Tibial artery (tissue), 4 donors: ENCODE results near the gene FAN1.

ENCODE experiments used
- DNase-seq, 2 donors: peaks; one replicate each; pipeline ENCODE4 v3.0.0-alpha.2; 2019
- H3K27ac ChIP-seq, 2 donors: fragments of 200-600 bp; sonication (generic) in 1 of 2; 1 replicate in 1 of 2; 2 replicates in 1 of 2; pipeline ENCODE4 v1.5.1; 2018 to 2019; ENCODE audit warnings: mild to moderate bottlenecking in 1 of 2
- H3K27me3 ChIP-seq, 2 donors: fragments of 200-600 bp; sonication (generic) in 1 of 2; one replicate each; pipeline versions ENCODE4 v1.5.1 to v1.6.0; 2016 to 2019
- H3K36me3 ChIP-seq, 3 donors: fragments of 200-600 bp; sonication (generic) in 2 of 3; one replicate each; pipeline ENCODE4 v1.5.1; 2016 to 2019; ENCODE audit warnings: mild to moderate bottlenecking in 2 of 3
- H3K4me1 ChIP-seq, 4 donors: fragments of 200-600 bp; sonication (generic) in 2 of 4; 1 replicate in 3 of 4; 2 replicates in 1 of 4; pipeline ENCODE4 v1.5.1; 2016 to 2019
- H3K4me3 ChIP-seq, 2 donors: fragments of 200-600 bp; sonication (generic) in 1 of 2; 1 replicate in 1 of 2; 2 replicates in 1 of 2; pipeline ENCODE4 v1.5.1; 2018 to 2019; ENCODE audit warnings: mild to moderate bottlenecking in 2 of 2
- H3K9me3 ChIP-seq, 3 donors: fragments of 200-600 bp; sonication (generic) in 1 of 3; one replicate each; pipeline ENCODE4 v1.5.1; 2016 to 2019
- intact Hi-C: fragments of 100-400 bp; cut with DNase I; formaldehyde crosslinking; loops from one replicate; pipeline ENCODE4 v1.15.0; 2023; ENCODE audit warnings: low total_unique reads
- TF ChIP-seq, protein P1 (sequence below), 2 experiments: fragments of 200-600 bp in 1 of 2; fragments of 450-650 bp in 1 of 2; IDR thresholded peaks; one replicate each; pipeline ENCODE4 v1.5.1; 2017 to 2019; ENCODE audit warnings: antibody characterized with exemption in 2 of 2, mild to moderate bottlenecking in 1 of 2, moderate library complexity in 1 of 2

Gene FAN1

DNA sequence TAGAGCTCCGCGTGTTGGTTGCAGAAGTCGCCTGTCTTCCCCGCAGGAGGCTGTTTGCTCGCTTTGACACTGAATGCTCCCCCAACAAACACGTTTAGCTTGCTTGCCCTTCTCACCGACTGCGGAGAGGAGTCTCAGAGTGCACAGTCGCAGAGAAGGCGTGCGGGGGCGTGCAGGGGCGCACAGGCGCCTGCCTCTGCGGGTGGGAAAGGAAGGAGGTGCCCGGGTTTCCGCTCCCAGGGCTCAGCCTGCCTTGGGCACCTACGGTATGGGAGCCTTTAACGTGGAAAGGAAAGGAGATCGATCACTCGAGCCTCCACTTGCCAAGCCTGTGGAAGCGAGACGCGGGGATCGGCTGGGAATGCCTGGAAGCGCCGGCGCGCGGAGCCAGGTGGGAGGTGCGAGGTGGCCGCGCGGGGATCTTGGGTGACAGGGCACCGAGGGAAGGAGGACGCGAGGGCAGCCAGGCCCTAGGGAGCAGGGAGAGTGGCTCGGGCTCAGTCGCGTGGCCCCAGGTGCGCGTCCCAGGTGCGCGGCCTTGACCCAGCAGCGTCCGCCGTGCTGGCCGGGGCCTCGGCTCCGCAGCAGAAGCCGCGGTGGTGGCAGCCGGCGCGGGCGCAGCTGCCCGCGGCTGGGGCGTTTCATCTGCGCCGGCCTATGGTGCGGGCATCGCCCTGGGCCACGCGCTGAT, at the start of gene FAN1:
Gene FAN1, plus strand, starts transcription at position 419 of the 691 bp plus-strand sequence. CDS start 749 bp downstream, outside the sequence.
- Histone ChIP-seq H3K27me3 (no peaks in the 10 kb centered on the region), H3K4me3 (peak within 1 kb of the TSS; percentile 83 to 88), H3K9me3 (no peaks in the 10 kb centered on the region), H3K4me1 (peaks cover 0 to 25% (median 13%) of the 10 kb centered on the region in 4 donors), H3K27ac (peak within 1 kb of the TSS; percentile 74 to 75), H3K36me3 (peaks cover 0 to 9% (median 0%) of the 10 kb centered on the region in 3 donors)
- DNase-seq, result peak; percentile 84 to 92
- intact Hi-C loops, result no loop called here
- TF ChIP-seq, protein P1, sequence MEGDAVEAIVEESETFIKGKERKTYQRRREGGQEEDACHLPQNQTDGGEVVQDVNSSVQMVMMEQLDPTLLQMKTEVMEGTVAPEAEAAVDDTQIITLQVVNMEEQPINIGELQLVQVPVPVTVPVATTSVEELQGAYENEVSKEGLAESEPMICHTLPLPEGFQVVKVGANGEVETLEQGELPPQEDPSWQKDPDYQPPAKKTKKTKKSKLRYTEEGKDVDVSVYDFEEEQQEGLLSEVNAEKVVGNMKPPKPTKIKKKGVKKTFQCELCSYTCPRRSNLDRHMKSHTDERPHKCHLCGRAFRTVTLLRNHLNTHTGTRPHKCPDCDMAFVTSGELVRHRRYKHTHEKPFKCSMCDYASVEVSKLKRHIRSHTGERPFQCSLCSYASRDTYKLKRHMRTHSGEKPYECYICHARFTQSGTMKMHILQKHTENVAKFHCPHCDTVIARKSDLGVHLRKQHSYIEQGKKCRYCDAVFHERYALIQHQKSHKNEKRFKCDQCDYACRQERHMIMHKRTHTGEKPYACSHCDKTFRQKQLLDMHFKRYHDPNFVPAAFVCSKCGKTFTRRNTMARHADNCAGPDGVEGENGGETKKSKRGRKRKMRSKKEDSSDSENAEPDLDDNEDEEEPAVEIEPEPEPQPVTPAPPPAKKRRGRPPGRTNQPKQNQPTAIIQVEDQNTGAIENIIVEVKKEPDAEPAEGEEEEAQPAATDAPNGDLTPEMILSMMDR (IDR thresholded peaks at IDR 0.05), result no peak

DNA sequence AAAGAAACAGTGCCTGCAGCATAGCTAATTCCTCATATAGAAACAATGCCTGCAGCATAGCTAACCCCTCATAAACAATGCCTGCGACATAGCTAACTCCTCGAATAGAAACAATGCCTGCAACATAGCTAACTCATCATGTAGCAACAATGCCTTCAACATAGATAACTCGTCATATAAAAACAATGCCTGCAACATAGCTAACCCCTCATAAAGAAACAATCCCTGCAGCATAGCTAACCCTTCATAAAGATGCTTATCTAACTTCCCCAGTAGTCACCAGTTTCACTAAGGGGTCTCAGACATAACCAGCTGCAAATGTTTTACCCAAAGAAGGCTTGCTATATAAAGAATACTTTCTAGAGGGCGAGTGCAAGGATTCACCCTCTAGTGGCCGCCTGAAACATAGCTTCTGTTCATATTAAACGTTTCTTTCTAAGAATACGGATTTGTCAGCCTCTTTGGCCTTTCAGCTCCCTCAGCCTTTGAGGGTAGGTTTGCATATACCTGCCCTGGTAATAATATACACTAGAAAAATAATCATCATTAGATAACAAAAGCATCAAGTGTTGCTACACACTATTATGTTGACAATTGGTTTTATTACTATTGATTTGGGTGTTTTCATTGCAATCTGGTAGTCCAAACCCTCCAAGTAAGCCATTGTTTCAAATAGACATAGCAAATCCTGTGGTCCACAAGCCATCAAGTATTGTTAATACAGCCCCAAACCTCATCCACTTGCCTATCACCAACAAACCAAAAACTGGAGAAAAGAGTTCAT, 44.4 kb upstream of the FAN1 start:
- H3K4me1 ChIP-seq, result no peaks in the 10 kb centered on the region
- TF ChIP-seq, protein P1 (IDR thresholded peaks at IDR 0.05), result peak; percentile 37 to 40
- intact Hi-C loops, result no loop called here
- no peak overlapping the region for H3K4me3 ChIP-seq
- no peak for DNase-seq
- H3K36me3 ChIP-seq, result no peaks in the 10 kb centered on the region
- peaks cover 0 to 1% (median 0%) of the 10 kb centered on the region in 3 donors for H3K9me3 ChIP-seq
- H3K27me3 ChIP-seq, result no peaks in the 10 kb centered on the region
- H3K27ac ChIP-seq, result no peak overlapping the region

DNA sequence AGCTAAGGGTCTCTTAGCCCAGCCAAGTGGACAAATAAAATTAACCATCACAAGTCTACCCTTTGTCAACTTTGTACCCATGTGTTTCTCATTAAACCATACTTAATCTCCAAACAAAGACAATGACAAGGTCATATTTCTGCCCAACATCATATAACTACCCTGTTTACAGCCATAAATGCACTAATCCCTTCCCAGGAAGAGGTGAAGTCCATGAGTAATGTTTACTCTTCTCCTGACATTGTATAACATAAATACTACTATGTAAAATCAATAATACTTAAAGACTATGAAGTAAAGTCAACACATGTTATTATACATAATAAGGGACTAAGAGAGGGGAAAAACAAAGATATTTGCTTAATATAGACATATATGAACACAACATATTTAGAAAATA, 38.5 kb upstream of the FAN1 start:
- Histone ChIP-seq H3K4me3 (no peak overlapping the region), H3K9me3 (no peaks in the 10 kb centered on the region), H3K36me3 (no peaks in the 10 kb centered on the region), H3K27me3 (no peaks in the 10 kb centered on the region), H3K4me1 (no peaks in the 10 kb centered on the region), H3K27ac (no peak overlapping the region)
- TF ChIP-seq, protein P1 (IDR thresholded peaks at IDR 0.05), result no peak
- DNase-seq, result no peak
- intact Hi-C loops, result no loop called here

DNA sequence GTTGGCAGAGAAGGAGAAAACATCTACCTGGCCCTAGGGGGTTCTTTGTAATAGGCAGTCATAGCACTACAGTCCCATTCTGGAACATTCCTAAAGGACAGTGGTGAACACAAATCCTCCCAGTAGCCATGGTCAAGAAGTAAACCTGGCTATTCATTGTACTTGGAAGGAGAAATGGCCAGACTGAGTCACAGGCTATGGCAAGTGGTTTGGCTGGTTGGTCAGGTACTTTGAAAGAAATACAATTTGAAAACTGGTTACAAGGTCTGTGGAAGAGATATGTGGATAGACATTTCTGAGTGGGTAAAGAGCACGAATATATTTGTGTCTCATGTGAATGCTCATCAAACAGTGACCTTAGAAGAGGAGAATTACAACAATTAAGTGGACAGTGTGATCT, 33.0 kb upstream of the FAN1 start:
- no peaks in the 10 kb centered on the region for H3K9me3 ChIP-seq
- no peak overlapping the region for H3K4me3 ChIP-seq
- TF ChIP-seq, protein P1 (IDR thresholded peaks at IDR 0.05), result no peak
- no peak for DNase-seq
- H3K36me3 ChIP-seq, result no peaks in the 10 kb centered on the region
- intact Hi-C loops, result no loop called here
- no peak overlapping the region for H3K27ac ChIP-seq
- H3K27me3 ChIP-seq, result no peaks in the 10 kb centered on the region
- no peaks in the 10 kb centered on the region for H3K4me1 ChIP-seq

DNA sequence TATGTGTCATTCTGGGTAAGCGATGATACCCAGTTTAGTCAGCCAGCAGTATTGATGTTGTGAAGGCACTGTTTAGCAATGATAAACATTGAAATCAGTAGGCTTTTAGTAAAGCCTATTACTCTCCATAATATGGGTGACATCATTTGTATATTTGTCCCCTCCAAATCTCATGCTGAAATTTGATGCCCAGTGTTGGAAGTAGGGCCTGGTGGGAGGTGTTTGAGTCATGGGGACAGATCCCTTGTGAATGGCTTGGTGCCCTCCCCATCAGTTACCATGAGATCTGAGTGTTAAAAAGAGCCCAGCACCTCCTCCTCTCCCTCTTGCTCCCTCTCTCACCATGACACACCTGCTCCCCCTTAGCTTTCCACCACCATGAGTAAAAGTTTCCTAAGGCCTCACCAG, 31.4 kb upstream of the FAN1 start:
- Histone ChIP-seq H3K4me3 (no peak overlapping the region), H3K36me3 (no peaks in the 10 kb centered on the region), H3K27ac (no peak overlapping the region), H3K9me3 (no peaks in the 10 kb centered on the region), H3K4me1 (no peaks in the 10 kb centered on the region), H3K27me3 (no peaks in the 10 kb centered on the region)
- TF ChIP-seq, protein P1 (IDR thresholded peaks at IDR 0.05), result no peak
- no peak for DNase-seq
- intact Hi-C loops, result no loop called here
